SU-DHL-6 (cell line): ENCODE results near the gene GPRC5C.

Experiments
- EZH2phosphoT487 ChIP-seq: fragments of 200-600 bp; sonication (generic), shearing (Covaris generic); conservative IDR thresholded peaks from 2 replicates; pipeline ENCODE4 v1.6.1; 2018; ENCODE audit warnings: mild to moderate bottlenecking, antibody characterized with exemption, low read length, moderate library complexity, mixed read lengths
- TF ChIP-seq, protein P1 (sequence below): fragments of 200-600 bp; sonication (generic); IDR thresholded peaks from one replicate; pipeline ENCODE4 v1.5.1; 2017; ENCODE audit warnings: antibody characterized with exemption, mild to moderate bottlenecking, low read length, moderate library complexity; ENCODE audit not compliant: insufficient read depth, poor library complexity, severe bottlenecking

DNA sequence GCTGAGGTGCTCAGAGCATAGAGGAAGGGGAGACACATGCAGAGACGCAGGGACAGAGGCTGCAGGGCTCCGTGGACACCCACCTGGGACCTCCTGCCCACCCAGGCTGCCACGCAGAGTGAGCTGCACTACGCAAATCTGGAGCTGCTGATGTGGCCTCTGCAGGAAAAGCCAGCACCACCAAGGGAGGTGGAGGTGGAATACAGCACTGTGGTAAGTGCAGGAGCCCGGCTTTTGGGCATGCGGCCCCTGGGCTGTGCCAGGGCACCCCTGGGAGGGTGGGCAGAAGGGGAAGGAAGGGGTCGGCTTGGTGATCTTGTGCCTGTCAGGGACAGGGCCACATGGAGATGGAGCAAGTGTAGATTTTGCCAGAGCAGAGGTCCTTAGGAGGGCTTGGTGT, 49.7 kb downstream of the GPRC5C start:
- TF ChIP-seq, protein P1, sequence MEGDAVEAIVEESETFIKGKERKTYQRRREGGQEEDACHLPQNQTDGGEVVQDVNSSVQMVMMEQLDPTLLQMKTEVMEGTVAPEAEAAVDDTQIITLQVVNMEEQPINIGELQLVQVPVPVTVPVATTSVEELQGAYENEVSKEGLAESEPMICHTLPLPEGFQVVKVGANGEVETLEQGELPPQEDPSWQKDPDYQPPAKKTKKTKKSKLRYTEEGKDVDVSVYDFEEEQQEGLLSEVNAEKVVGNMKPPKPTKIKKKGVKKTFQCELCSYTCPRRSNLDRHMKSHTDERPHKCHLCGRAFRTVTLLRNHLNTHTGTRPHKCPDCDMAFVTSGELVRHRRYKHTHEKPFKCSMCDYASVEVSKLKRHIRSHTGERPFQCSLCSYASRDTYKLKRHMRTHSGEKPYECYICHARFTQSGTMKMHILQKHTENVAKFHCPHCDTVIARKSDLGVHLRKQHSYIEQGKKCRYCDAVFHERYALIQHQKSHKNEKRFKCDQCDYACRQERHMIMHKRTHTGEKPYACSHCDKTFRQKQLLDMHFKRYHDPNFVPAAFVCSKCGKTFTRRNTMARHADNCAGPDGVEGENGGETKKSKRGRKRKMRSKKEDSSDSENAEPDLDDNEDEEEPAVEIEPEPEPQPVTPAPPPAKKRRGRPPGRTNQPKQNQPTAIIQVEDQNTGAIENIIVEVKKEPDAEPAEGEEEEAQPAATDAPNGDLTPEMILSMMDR, result no peak
- no peak for TF ChIP-seq EZH2phosphoT487
